ENCODE results near the gene LGI4. TPM values are rescaled to one million over a fixed set of nuclear protein-coding genes. Genes with fewer than 3 reads are reported as not detected.

LGI4 gene
- total RNA-seq, 1 experiment from 2014 or later, result not detected

- intact Hi-C loops (cut with micrococcal nuclease; ENCODE audit: unreplicated experiment), result no loop called here
- CTCF ChIA-PET, result interaction anchor here (0.7 kb wide), 1 partner anchor 43 kb away, joined by 3 read pairs; no protein-coding TSS in a partner anchor
These were observed 47.5 kb downstream of the LGI4 start for GRCh38 chr19:35087393-35087792.

GRCh38 chr19:35086455-35086854 lies 48.4 kb downstream of the LGI4 start:
- DNase-seq (ENCODE audit: low spot score), result no peak
- H3K36me3 ChIP-seq (ENCODE audit: insufficient read depth, low read length, poor library complexity, severe bottlenecking), result no peaks in the 10 kb centered on the region
- intact Hi-C loops (cut with micrococcal nuclease; ENCODE audit: unreplicated experiment), result no loop called here
- TF ChIP-seq CTCF (conservative IDR thresholded peaks at IDR 0.05; ENCODE audit: low read depth, low read length) (no peak), EZH2 (IDR thresholded peaks at IDR 0.05; ENCODE audit: borderline replicate concordance, low read depth, low read length, poor library complexity, severe bottlenecking) (no peak)
- ChIA-PET CTCF (no interaction called here), POLR2A (ENCODE audit: low non-redundant PET) (no interaction called here)
- H3K27ac ChIP-seq (ENCODE audit: low read depth, low read length, poor library complexity, severe bottlenecking), result no peak overlapping the region
- H3K4me1 ChIP-seq (ENCODE audit: insufficient read depth, low read length, poor library complexity, severe bottlenecking), result peaks cover 5% of the 10 kb centered on the region
- no peaks in the 10 kb centered on the region for H3K27me3 ChIP-seq (replicated peaks; ENCODE audit: insufficient read depth, low read depth, low read length, poor library complexity)
- BruUV-seq (replicated peaks), result no TSS peak
- no peak overlapping the region for H3K4me3 ChIP-seq (ENCODE audit: low read depth, low read length, poor library complexity, severe bottlenecking)
- no peaks in the 10 kb centered on the region for H3K9me3 ChIP-seq (ENCODE audit: low read depth, low read length, poor library complexity, severe bottlenecking)

More at GRCh38 chr19:35087393-35087792, 47.5 kb downstream of the LGI4 start:
- TF ChIP-seq CTCF (conservative IDR thresholded peaks at IDR 0.05; ENCODE audit: low read depth, low read length) (no peak), EZH2 (IDR thresholded peaks at IDR 0.05; ENCODE audit: borderline replicate concordance, low read depth, low read length, poor library complexity, severe bottlenecking) (no peak)
- no peak for DNase-seq (ENCODE audit: low spot score)
- Histone ChIP-seq H3K36me3 (ENCODE audit: insufficient read depth, low read length, poor library complexity, severe bottlenecking) (no peaks in the 10 kb centered on the region), H3K27ac (ENCODE audit: low read depth, low read length, poor library complexity, severe bottlenecking) (no peak overlapping the region), H3K27me3 (replicated peaks; ENCODE audit: insufficient read depth, low read depth, low read length, poor library complexity) (no peaks in the 10 kb centered on the region), H3K4me1 (ENCODE audit: insufficient read depth, low read length, poor library complexity, severe bottlenecking) (peaks cover 5% of the 10 kb centered on the region), H3K9me3 (ENCODE audit: low read depth, low read length, poor library complexity, severe bottlenecking) (no peaks in the 10 kb centered on the region), H3K4me3 (ENCODE audit: low read depth, low read length, poor library complexity, severe bottlenecking) (no peak overlapping the region)
- POLR2A ChIA-PET (ENCODE audit: low non-redundant PET), result no interaction called here
- BruUV-seq (replicated peaks), result no TSS peak

GRCh38 chr19:35085947-35086346 lies 48.9 kb downstream of the LGI4 start:
- Histone ChIP-seq H3K36me3 (ENCODE audit: insufficient read depth, low read length, poor library complexity, severe bottlenecking) (no peaks in the 10 kb centered on the region), H3K9me3 (ENCODE audit: low read depth, low read length, poor library complexity, severe bottlenecking) (no peaks in the 10 kb centered on the region), H3K4me3 (ENCODE audit: low read depth, low read length, poor library complexity, severe bottlenecking) (no peak overlapping the region), H3K27ac (ENCODE audit: low read depth, low read length, poor library complexity, severe bottlenecking) (no peak overlapping the region), H3K27me3 (replicated peaks; ENCODE audit: insufficient read depth, low read depth, low read length, poor library complexity) (no peaks in the 10 kb centered on the region), H3K4me1 (ENCODE audit: insufficient read depth, low read length, poor library complexity, severe bottlenecking) (peaks cover 5% of the 10 kb centered on the region)
- no peak for TF ChIP-seq EZH2 (IDR thresholded peaks at IDR 0.05; ENCODE audit: borderline replicate concordance, low read depth, low read length, poor library complexity, severe bottlenecking)
- TF ChIP-seq CTCF (conservative IDR thresholded peaks at IDR 0.05; ENCODE audit: low read depth, low read length), result no peak
- POLR2A ChIA-PET (ENCODE audit: low non-redundant PET), result no interaction called here
- DNase-seq (ENCODE audit: low spot score), result no peak
- BruUV-seq (replicated peaks), result no TSS peak
- CTCF ChIA-PET, result interaction anchor here (0.9 kb wide), 1 partner anchor 19 kb away, joined by 3 read pairs; no protein-coding TSS in a partner anchor
- intact Hi-C loops (cut with micrococcal nuclease; ENCODE audit: unreplicated experiment), result no loop called here

Measured in A673 (cell line).